Ecto neural progenitor cell (in vitro differentiated cells): Measurements from ENCODE around the gene EYA2.
"Not testable (repeated sequence)": the region's sequence is repeated elsewhere in the genome, so short reads cannot be mapped to it uniquely, and the experiment has no call there.

Experiments used
- DNase-seq: peaks from one replicate; pipeline ENCODE4 v3.0.0-alpha.2; 2018; ENCODE audit warnings: low spot score

EYA2 gene

GRCh38 chr20:46895906-46896242 lies 1.2 kb downstream of the EYA2 start:
- no peak for DNase-seq

DNA sequence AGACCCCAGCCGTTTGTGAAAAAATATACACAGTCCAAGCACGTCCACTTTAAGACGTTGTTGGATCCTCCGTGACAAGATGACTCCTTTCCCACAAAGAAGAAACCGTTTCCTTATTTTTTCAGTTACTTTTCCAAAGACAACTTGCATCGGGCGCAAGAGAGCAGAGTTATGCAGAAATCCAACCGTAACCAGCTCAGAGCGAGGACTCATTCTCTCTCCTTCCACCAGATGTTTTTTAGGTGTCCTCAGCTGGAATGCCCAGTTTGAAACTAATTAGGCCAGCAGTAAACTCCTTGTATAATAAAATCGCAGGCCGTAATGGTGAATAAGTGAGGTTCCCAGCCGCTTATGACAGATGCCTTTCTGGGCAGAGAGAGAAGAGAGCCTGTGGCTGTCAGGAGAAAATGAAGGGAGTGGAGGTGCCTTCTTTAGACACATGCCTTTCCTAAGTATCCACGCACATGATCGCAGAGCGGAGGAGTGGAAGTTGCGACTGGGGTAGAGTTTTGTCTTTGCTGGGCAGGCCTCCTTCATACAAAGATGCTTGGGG lies 2.8 kb downstream of the EYA2 start:
- no peak for DNase-seq

- no peak for DNase-seq
These were observed 3.8 kb downstream of the EYA2 start for GRCh38 chr20:46898423-46898822.

- DNase-seq: no peak
These were observed 5.0 kb downstream of the EYA2 start for GRCh38 chr20:46899621-46900020.

GRCh38 chr20:46900086-46900485 lies 5.4 kb downstream of the EYA2 start:
- DNase-seq: no peak

DNA sequence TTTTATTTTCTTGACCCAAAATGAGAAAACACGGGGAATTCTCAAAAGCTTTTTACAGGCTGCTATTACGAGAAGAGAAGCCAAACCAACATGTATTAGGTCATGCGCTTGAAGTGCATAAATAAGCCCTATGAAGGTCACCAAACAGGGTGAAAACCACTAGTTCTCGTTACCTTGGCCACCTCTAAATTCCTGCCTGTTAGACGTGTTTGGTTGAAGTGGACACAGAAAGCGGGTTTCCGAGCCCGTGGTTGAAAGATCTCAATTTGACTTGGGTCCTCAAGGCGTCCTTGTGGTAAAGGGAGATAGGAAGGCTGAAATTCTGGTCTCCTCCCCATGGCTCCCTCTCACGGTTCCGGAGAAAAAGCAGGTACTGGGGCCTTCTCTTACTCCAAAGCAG lies 6.2 kb downstream of the EYA2 start:
- no peak for DNase-seq

GRCh38 chr20:46901638-46902037 lies 7.0 kb downstream of the EYA2 start:
- no peak for DNase-seq

DNA sequence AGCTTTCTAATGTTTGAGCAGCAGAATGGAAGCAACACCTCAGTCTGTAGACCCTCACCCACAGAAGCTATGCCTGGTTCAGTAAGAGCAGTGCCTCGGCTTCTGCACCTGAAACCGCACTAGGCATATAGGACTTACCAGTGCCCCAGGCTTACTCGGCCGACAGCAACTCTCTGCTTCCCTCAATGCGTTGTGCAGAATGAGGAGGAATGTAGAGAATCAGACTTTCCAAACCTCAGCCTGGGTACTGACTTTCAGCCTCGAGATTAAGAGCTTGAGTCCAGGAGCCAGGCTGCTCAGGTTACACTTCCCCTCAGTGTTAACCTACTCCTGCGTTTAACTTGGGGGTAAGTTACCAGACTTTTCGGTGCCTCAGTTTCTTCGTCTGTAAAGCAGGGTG lies 8.6 kb downstream of the EYA2 start:
- DNase-seq: no peak

GRCh38 chr20:46903937-46904336 lies 9.3 kb downstream of the EYA2 start:
- no peak for DNase-seq

DNA sequence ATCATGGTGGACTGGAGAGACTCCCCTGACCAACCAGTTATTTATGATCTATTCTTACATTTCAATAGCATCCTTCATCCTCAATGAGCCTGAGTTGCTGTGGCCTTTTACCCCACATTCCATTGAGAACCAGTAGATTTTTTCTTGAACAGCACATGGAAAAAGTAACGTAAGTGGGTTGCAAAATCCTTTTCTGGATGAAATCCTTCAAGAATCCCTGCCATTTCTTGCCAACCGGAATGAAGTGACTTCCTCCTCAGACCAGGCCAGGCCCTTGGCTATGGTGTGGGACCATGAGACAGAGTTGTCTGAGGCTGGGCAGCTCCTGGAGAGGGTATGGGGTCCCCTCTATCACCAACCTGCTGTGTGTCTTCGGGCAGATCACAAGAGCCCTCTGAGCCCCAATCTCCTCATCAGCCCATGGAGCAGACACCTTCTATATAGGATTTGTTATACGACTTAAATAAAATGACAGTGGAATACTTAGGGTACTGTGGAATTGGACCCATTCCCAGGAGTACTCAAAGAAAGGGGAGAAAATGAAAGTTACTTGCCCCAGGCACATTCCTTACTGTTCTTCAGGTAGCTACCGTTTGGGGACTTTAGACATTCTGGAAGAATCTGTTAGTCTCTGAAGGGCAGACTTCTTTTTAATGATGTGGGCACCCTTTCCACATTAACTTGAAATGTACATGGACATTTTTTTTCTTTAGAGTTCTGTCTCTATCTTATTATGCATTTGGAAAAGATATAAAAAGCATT lies 10.9 kb downstream of the EYA2 start:
- DNase-seq: no peak

DNA sequence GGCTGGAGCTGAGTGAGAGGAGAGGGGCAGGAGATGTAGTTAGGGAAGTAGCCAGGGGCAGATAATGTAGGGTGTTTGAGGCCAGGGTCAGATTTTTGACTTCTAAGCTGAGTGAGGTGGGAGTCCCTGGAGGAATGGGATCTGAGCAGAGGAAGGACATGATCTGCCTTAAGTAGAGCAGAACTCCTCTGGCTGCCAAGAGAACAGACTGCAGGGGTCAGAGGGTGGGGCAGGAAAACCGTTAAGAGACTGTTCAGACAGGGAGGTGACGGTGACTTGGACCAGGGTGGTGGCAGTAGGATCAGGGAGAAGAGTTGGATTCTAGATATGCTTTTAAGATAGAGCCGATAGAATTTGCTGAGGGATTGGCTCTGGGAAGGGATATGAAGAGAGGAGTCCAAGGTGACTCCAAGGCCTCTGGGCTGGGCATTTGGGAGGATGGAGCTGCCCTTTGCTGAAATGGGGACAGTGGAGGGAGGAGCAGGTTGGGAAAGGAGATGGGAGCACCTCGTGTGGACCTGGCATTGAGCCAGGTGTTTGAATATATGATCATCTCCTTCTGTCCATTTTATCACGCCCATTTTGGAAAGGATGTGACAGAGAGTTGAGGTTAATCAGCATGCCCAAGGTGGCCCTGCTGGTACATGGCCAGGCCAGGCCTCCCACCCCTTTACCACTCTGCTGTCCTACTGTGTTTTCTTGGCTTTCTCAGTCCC lies 18.8 kb downstream of the EYA2 start:
- DNase-seq: no peak

DNA sequence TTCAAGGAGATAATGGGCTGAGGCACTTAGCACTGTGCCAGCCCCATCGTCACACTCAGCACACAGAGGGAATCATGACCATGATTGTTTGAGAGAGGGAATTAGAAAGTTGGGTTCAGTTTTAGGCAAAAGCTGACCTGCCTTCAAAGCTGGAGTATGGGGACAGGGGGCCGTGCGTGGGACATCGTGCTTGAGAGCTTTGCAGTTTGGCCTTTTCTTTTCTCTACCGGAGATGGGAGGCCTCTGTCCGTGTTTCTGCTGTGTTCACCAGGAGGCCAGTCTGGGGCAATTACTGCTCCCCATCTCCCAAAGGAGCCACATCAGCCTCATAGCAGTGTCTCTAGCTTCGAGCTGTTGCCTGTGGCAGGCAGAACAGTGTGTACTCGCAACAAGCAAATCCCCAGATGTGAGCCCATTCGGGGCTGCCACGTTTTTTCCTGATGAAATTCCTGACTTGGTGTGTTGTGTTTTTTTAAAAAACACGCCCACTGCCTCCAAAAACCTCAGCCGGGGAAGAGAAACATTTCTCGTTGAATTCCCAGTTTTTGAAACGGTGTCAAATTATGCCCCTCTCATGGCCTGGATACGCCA lies 20.2 kb downstream of the EYA2 start:
- DNase-seq: no peak

DNA sequence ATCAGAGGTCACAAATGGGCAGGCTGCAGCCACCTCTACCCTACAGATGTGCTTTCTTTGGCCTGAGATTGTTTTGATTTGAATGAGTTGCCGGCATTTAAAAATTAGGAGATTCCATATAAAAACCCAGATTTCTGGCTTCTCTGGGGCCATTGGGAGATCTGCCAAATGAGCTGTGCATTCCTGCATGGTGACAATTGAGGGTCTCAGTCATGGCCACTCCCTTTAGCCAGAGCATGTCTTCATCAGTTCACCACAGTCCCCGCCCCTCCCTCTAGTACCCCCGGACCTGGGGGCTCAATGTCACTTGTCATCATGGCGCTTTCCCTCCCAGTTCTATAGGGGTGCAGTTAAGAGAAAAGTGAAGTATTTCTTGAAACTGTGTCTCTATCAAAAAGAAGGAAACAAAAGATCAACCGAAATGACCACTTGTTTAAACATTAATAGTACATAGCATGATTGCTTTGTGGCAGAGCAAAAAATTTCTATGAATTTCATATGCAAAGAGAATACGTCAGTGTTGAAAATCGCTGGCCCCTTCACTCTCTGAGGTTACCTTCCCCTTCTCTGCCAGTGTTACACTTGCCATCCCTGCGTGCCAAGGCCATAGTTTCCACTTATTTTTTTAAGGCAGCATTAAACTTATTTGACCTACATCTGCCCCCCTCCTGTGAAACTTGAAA lies 21.1 kb downstream of the EYA2 start:
- DNase-seq: no peak

- no peak for DNase-seq
These were observed 21.6 kb downstream of the EYA2 start for GRCh38 chr20:46916258-46916603.

DNA sequence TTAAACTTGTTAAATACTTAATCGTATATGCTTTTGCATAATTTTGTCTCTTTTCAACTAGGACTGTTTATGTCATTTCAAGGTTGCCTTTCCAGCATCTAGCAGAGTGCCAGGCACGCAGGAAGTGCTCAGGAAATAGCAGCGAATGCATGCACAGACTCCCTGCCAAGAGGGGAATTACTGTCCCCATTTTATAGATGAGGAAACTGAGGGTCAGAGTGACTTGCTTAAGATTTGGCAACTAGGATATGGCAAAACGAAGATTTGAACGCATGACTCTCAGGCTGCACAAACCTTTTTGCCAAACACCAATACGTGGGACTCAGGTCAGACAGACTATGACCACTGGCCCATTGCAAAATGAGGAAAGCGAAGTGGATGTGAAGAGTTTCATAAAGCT lies 22.5 kb downstream of the EYA2 start:
- no peak for DNase-seq

DNA sequence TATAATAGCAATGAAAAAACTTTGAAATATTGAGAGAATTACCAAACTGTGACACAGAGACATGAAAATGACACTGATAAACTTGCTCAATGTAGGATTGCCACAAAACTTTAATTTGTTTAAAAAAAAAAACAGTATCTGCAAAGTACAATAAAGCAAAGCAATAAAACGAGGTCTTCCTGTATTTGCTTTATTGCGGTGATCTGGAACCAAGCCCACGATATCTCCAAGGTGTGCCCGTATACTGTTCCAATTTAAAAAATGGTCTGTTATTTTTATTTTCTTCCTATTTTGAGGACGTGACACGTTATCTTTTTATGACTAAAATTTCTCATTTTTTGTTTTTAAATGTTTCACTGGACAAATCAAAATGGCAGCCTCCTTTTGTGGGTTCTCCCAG lies 25.5 kb downstream of the EYA2 start:
- no peak for DNase-seq

- DNase-seq: not testable (repeated sequence)
These were observed 28.2 kb downstream of the EYA2 start for GRCh38 chr20:46922841-46923240.

GRCh38 chr20:46923550-46923949 lies 28.9 kb downstream of the EYA2 start:
- DNase-seq: no peak

- DNase-seq: no peak
These were observed 34.0 kb downstream of the EYA2 start for GRCh38 chr20:46928580-46929132.

GRCh38 chr20:46929902-46930301 lies 35.3 kb downstream of the EYA2 start:
- no peak for DNase-seq

GRCh38 chr20:46930640-46931339 lies 36.1 kb downstream of the EYA2 start:
- DNase-seq: no peak

DNA sequence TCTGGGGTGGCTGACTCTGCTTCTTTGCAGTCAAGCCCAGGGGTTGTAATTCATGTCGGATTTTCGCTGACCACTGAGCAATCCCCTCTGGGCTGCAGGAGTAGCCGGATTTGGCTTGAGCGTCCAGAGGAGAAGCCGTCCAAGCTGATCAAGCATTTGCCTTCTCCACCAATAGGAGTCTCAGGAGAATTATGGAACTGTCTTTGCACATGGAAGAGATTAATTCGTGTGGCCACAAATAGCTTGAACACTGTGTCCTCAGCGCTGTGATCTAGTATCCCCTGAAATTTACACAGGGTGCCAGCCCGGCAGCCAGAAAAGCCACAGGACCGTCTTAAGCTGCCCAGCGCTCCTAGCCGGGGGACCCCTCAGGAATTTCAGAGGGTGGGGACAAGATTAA lies 37.1 kb downstream of the EYA2 start:
- no peak for DNase-seq
